A673 (cell line): ENCODE results near the gene MPHOSPH9. TPM values are rescaled to one million over a fixed set of nuclear protein-coding genes. Genes with fewer than 3 reads are reported as not detected.

ENCODE experiments used
- BruUV-seq: library from RNA; stranded (reverse); fragments of 400-500 nt; replicated peaks from 2 replicates; lab custom pipeline; 2021; lab: Mats Ljungman, UMichigan
- CTCF ChIA-PET: fragments of 300-600 bp; sonication (Branson Sonifier 250); formaldehyde crosslinking; loops from one replicate; lab custom pipeline; 2022; ENCODE audit warnings: antibody characterized with exemption; lab: Charles Lee
- POLR2A ChIA-PET: fragments of 300-600 bp; sonication (Branson Sonifier 250); formaldehyde crosslinking; loops from one replicate; lab custom pipeline; 2022; ENCODE audit warnings: antibody characterized with exemption; ENCODE audit not compliant: low non-redundant PET; lab: Charles Lee
- DNase-seq: peaks from one replicate; pipeline ENCODE4 v3.0.0-alpha.2; 2015; ENCODE audit warnings: low spot score
- H3K27ac ChIP-seq: fragments of 200-600 bp; sonication (generic); 2 replicates; pipeline ENCODE4 v1.5.1; 2016; ENCODE audit warnings: mixed run types, low read depth, mild to moderate bottlenecking, mixed read lengths, antibody characterized with exemption, low read length; ENCODE audit not compliant: poor library complexity, severe bottlenecking
- H3K27me3 ChIP-seq: fragments of 200-600 bp; sonication (generic); replicated peaks from 2 replicates; pipeline ENCODE4 v1.6.1; 2017; ENCODE audit warnings: mixed run types, low read depth, mild to moderate bottlenecking, mixed read lengths, antibody characterized with exemption, low read length; ENCODE audit not compliant: insufficient read depth, poor library complexity
- H3K36me3 ChIP-seq: fragments of 200-600 bp; sonication (generic); 2 replicates; pipeline ENCODE4 v1.6.1; 2016; ENCODE audit warnings: mixed run types, mild to moderate bottlenecking, mixed read lengths, antibody characterized with exemption, low read length; ENCODE audit not compliant: insufficient read depth, poor library complexity, severe bottlenecking
- H3K4me1 ChIP-seq: fragments of 200-600 bp; sonication (generic); 2 replicates; pipeline ENCODE4 v1.6.1; 2017; ENCODE audit warnings: mixed run types, mild to moderate bottlenecking, mixed read lengths, antibody characterized with exemption, low read length; ENCODE audit not compliant: insufficient read depth, poor library complexity, severe bottlenecking
- H3K4me3 ChIP-seq: fragments of 200-600 bp; sonication (generic); 2 replicates; pipeline ENCODE4 v1.5.1; 2016; ENCODE audit warnings: low read depth, mixed run types, mild to moderate bottlenecking, mixed read lengths, low read length; ENCODE audit not compliant: poor library complexity, severe bottlenecking
- H3K9me3 ChIP-seq: fragments of 200-600 bp; sonication (generic); 2 replicates; pipeline ENCODE4 v1.6.1; 2016; ENCODE audit warnings: mixed run types, low read depth, mild to moderate bottlenecking, mixed read lengths, antibody characterized with exemption, low read length; ENCODE audit not compliant: poor library complexity, severe bottlenecking
- CTCF ChIP-seq: fragments of 300-800, 200-600 bp; sonication (generic); conservative IDR thresholded peaks from 2 replicates; pipeline ENCODE4 v1.5.1; 2017; ENCODE audit warnings: low read depth, mild to moderate bottlenecking, antibody characterized with exemption, low read length, moderate library complexity, mixed read lengths
- EZH2 ChIP-seq: fragments of 200-600 bp; sonication (generic); IDR thresholded peaks from 2 replicates; pipeline ENCODE4 v1.6.1; 2017; ENCODE audit warnings: borderline replicate concordance, low read depth, mild to moderate bottlenecking, mixed read lengths, antibody characterized with exemption, low read length; ENCODE audit not compliant: poor library complexity, severe bottlenecking
- intact Hi-C: fragments of 100-400 bp; cut with micrococcal nuclease; formaldehyde crosslinking; loops from one replicate; pipeline ENCODE4 v1.10.0; 2022; ENCODE audit not compliant: unreplicated experiment
- total RNA-seq: library from RNA; stranded (reverse); gene quantifications from 2 replicates; pipeline ENCODE4 v1.2.3, GENCODE V29; 2021

Gene MPHOSPH9
- total RNA-seq, 1 experiment from 2014 or later: 80.8 TPM

GRCh38 chr12:123264642-123265041 is 31.7 kb upstream of the MPHOSPH9 start:
- intact Hi-C loops: no loop called here
- TF ChIP-seq CTCF: peak; percentile 26; the same call in 1 of the 2 replicates
- TF ChIP-seq EZH2: no peak
- ChIA-PET CTCF (no interaction called here), POLR2A (no interaction called here)
- Histone ChIP-seq H3K27me3 (no peaks in the 10 kb centered on the region), H3K27ac (no peak overlapping the region), H3K4me3 (no peak overlapping the region), H3K36me3 (peaks cover 13% of the 10 kb centered on the region), H3K4me1 (peaks cover 14% of the 10 kb centered on the region), H3K9me3 (no peaks in the 10 kb centered on the region)
- no peak for DNase-seq
- BruUV-seq: no TSS peak

GRCh38 chr12:123263196-123263817 is 30.4 kb upstream of the MPHOSPH9 start:
- Histone ChIP-seq H3K9me3 (no peaks in the 10 kb centered on the region), H3K27me3 (no peaks in the 10 kb centered on the region), H3K4me3 (no peak overlapping the region), H3K36me3 (peaks cover 20% of the 10 kb centered on the region), H3K4me1 (peaks cover 5% of the 10 kb centered on the region), H3K27ac (no peak overlapping the region)
- DNase-seq: peak; percentile 62
- no TSS peak for BruUV-seq
- intact Hi-C loops: no loop called here
- TF ChIP-seq EZH2: no peak
- TF ChIP-seq CTCF: no peak
- POLR2A ChIA-PET: no interaction called here
- CTCF ChIA-PET: no interaction called here

- H3K27ac ChIP-seq: no peak overlapping the region
- H3K27me3 ChIP-seq: no peaks in the 10 kb centered on the region
- peaks cover 5% of the 10 kb centered on the region for H3K4me1 ChIP-seq
- no peak overlapping the region for H3K4me3 ChIP-seq
- ChIA-PET POLR2A (interaction anchor here (0.6 kb wide), 1 partner anchor 385 kb away, joined by 17 read pairs; no protein-coding TSS in a partner anchor), CTCF (no interaction called here)
- TSS peak; percentile 70 for BruUV-seq
- peaks cover 36% of the 10 kb centered on the region for H3K36me3 ChIP-seq
- TF ChIP-seq CTCF: no peak
- no peak for TF ChIP-seq EZH2
- no peaks in the 10 kb centered on the region for H3K9me3 ChIP-seq
- DNase-seq: no peak
- intact Hi-C loops: no loop called here
These were observed 28.3 kb upstream of the MPHOSPH9 start for GRCh38 chr12:123261196-123261595.
